GM19463 (cell line): ENCODE data around the gene SLC36A1.

Source experiments
- ATAC-seq: cut with Tn5 transposase; IDR thresholded peaks from one replicate; pipeline ENCODE4 v1.9.1; 2021; ENCODE audit warnings: mild to moderate bottlenecking, moderate library complexity; ENCODE audit not compliant: unreplicated experiment

SLC36A1 gene

GRCh38 chr5:151531581-151531980 lies 84.2 kb downstream of the SLC36A1 start:
- ATAC-seq = no peak

- ATAC-seq = no peak
Measured at GRCh38 chr5:151532416-151532815, 85.0 kb downstream of the SLC36A1 start.

- ATAC-seq = no peak
Measured at GRCh38 chr5:151534350-151534749, 86.9 kb downstream of the SLC36A1 start.

DNA sequence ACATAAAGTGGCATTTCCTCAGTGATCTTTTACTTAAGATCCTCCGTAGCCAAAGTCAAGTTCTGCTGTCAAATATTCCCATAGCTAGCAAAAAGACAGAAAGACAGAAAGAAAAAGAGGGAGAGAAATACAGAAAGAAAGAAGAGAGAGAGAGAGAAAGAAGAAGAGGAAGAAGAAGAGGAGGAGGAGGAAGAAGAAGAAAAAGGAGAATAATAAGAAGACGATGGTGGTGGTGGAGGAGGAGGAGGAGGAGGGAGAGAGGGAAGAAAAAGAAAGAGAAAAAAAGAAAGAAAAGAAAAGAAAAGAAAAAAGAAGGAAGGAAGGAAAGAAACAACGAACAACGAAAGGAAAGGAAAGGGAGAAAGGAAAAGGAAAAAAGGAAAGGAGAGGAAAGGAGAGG lies 89.6 kb downstream of the SLC36A1 start:
- no peak for ATAC-seq

- no peak for ATAC-seq
Measured at GRCh38 chr5:151541571-151541970, 94.2 kb downstream of the SLC36A1 start.
